Renal cortical epithelial cell (primary cell): ENCODE results near the gene COBLL1. TPM values are rescaled to one million over a fixed set of nuclear protein-coding genes. Genes with fewer than 3 reads are reported as not detected.

Experiments used
- DNase-seq: peaks from one replicate; pipeline ENCODE4 v3.0.0-alpha.2; 2011; ENCODE audit warnings: low read depth
- total RNA-seq: library from RNA; depleted of rRNA; stranded (reverse); fragments of >200 nt; gene quantifications from 2 replicates; pipeline ENCODE4 v1.2.3, GENCODE V29; 2014

The COBLL1 gene
- total RNA-seq, 1 donor from 2014 or later = 117 TPM

DNA sequence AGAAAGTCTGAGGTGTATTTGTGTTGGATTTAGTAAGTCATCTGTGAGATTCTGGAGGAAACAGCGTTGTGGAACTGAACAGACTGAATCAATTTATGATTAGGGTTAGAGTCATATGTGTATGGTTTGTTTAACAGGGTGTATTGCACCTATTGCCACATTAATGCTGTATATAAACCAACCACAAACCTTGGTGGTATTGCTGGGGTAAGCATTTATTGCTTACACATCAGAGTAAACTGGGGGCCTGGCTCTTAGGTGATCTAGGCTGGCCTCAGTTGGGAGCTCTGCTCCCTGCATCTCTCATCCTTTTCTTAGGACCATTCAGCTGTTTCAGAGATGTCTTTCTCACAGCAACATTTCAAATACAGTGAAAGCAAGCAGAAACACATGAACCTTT is 160.6 kb downstream of the COBLL1 start:
- no peak for DNase-seq

GRCh38 chr2:164678631-164679149 is 162.9 kb downstream of the COBLL1 start:
- no peak for DNase-seq

GRCh38 chr2:164677733-164678132 is 163.9 kb downstream of the COBLL1 start:
- no peak for DNase-seq

GRCh38 chr2:164677271-164677670 is 164.4 kb downstream of the COBLL1 start:
- DNase-seq = no peak

GRCh38 chr2:164675687-164676086 is 165.9 kb downstream of the COBLL1 start:
- no peak for DNase-seq

DNA sequence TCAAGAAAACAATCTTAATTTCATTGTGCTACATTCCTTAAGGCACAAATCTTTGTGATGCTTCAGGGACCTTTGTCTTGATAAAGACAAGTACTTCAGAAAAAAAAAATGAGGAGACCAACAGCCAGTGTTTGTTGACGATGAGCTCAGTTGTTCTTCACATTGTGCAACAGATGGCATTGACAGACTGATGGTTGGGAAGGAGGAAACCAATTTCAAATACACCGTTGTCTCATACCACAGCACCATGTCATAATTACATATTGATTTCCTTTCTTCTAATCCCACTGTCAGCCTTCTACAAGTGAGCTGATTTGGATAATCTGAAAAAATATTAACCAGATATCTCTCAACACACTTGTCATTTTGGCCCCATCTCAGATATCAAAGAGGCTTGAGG is 166.6 kb downstream of the COBLL1 start:
- DNase-seq = no peak

DNA sequence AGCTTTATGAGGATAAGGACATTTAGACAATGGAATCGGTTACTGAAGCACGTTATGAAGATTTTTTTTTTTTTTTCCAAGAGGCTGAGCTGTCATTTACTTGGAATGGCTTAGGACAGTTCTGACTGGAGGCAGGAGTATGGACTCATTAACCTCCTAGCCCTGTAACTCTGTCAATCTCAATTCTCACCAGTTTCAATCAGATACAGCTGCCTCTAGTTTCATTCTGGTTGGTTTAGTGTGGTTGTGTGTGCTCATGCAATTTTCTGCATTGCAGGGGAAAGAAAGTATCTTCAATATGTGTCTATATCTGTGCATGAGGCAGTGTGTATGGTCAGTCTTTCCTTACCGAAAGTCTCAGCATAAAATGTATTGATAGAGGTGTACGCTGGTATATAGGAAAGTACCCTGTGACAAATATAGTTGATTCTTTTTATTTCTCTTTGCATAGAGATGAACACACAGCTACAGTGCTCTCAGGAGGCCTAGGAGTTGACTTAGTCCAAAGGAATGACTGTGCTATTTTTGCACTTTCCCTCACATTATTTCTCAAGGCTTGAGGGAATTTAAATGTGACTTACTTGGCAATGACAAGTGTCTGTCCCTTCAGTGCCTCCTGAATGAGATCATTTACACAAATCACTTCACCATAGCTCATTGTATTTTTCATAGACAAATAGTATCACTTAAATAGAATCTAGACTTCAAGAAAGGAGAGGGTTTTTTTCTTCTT is 169.8 kb downstream of the COBLL1 start:
- no peak for DNase-seq

GRCh38 chr2:164669291-164669690 is 172.3 kb downstream of the COBLL1 start:
- no peak for DNase-seq

- no peak for DNase-seq
Observed at GRCh38 chr2:164667566-164667965, 174.1 kb downstream of the COBLL1 start.

DNA sequence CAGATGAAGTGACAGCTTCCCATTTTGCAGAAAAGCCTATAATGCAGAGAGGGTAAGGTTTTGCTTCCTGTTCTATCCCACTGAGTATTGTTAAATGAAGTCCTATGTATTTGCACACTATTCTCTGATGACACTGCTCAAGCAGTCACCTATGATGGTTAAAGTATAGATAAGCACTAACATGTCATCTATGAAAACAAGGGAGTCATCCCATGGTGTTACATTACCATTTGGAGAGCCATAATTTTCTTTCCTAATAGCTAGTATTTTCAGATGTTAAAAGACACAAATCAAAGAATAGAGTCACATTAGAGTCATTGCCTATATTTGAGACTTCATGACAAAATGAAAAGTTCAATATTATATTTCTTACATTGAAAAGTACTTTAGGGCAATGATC is 177.6 kb downstream of the COBLL1 start:
- DNase-seq = no peak

DNA sequence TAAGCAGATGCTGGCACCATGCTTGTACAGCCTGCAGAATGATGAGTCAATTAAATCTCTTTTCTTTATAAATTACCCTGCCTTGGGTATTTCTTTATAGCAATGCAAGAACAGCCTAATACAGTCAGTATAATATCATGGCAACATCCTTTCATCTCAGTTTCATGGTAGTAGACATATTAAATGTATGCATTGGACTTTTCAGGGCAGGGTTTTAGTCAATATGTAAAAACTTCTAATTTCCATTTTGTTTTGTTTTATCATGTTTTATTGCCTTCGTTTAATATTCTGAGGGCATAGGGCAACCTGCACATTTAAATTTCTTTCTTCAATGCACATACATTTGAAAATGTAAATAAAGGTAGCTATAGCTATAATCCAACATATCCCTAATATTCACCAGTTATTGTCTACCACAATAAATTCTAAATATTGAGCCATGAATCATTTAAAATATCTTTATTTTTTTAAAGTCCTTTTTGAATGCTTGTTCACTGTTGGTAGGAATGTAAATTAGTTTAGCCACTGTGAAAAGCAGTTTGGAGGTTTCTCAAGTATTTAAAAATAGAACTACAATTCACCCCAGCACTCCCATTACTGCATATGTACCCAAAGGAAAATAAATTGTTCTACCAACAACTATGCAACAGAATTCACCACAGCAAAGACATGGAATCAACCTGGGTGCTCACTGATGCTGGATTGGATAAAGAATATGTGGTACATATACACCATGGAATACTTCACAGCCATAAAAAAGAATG is 178.6 kb downstream of the COBLL1 start:
- DNase-seq = no peak

GRCh38 chr2:164662066-164662465 is 179.6 kb downstream of the COBLL1 start:
- DNase-seq = no peak

- peak; percentile 71 for DNase-seq
Observed at GRCh38 chr2:164661349-164661748, 180.3 kb downstream of the COBLL1 start.

DNA sequence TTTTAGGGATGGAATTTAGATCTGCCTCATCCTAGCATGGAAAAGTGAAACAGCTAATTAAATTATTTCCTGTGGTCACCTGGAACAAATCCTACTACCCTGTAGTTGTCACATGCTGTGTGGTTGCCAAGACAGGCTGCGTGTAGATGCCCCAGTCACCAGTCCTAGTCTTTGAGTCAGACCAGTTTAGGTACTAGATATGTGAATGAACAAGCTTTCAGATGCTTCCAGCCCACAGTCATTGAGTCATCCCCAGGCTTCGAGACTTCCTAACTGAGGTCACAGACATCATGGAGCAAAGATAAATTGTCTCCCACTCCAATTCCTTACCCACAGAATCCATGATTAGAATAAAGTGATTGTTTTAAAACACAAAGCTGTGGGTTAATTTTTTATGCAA is 184.5 kb downstream of the COBLL1 start:
- peak; percentile 95 for DNase-seq

- DNase-seq = peak; percentile 50
Observed at GRCh38 chr2:164655750-164656149, 185.9 kb downstream of the COBLL1 start.

GRCh38 chr2:164655336-164655735 is 186.3 kb downstream of the COBLL1 start:
- peak; percentile 89 for DNase-seq

- no peak for DNase-seq
Observed at GRCh38 chr2:164651361-164651760, 190.3 kb downstream of the COBLL1 start.

DNA sequence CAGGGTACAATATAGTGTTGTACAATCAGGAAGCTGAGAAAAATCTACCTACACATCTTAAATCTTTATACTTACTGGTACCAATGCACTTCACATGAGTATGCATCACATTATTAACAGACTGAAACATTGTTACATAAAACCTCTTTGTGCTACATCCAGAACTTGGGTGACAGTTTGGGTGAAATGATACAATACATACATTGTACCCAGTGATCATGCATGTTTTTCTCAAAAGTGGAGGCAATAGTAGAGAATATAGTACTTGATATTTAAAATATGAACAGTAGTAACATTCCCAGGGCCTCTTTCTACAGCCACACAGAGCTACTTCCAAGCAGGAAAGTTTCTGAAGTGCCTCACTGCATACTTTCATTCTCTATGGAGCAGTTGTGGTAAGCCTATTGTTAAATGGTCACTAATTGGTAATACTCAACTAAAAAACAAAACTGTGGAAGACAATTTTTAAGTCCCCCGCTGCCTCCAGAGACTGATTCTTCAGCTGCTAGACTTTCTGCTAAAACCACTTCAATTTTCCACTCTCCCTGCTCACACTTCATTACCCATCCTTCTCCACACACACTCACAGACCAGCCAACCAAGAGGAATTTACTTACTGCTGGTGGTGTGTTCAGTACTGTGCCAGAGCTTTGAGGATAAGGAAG is 197.5 kb downstream of the COBLL1 start:
- DNase-seq = peak; percentile 96

- DNase-seq = no peak
Observed at GRCh38 chr2:164642946-164643555, 198.6 kb downstream of the COBLL1 start.

GRCh38 chr2:164642268-164642667 is 199.4 kb downstream of the COBLL1 start:
- DNase-seq = no peak
